RPMI8226 (cell line): ENCODE results near the gene PIEZO2.

ENCODE experiments used
- DNase-seq: peaks from one replicate; pipeline ENCODE4 v3.0.0-alpha.2; 2015

The PIEZO2 gene

GRCh38 chr18:11024928-11025669 lies 124.3 kb downstream of the PIEZO2 start:
- DNase-seq = no peak

GRCh38 chr18:11021477-11021876 lies 127.9 kb downstream of the PIEZO2 start:
- peak; percentile 41 for DNase-seq

- no peak for DNase-seq
Measured at GRCh38 chr18:11020877-11021414, 128.4 kb downstream of the PIEZO2 start.

- no peak for DNase-seq
Measured at GRCh38 chr18:11020161-11020853, 129.1 kb downstream of the PIEZO2 start.

- no peak for DNase-seq
Measured at GRCh38 chr18:11019295-11020105, 129.9 kb downstream of the PIEZO2 start.

- no peak for DNase-seq
Measured at GRCh38 chr18:11009869-11010268, 139.5 kb downstream of the PIEZO2 start.

DNA sequence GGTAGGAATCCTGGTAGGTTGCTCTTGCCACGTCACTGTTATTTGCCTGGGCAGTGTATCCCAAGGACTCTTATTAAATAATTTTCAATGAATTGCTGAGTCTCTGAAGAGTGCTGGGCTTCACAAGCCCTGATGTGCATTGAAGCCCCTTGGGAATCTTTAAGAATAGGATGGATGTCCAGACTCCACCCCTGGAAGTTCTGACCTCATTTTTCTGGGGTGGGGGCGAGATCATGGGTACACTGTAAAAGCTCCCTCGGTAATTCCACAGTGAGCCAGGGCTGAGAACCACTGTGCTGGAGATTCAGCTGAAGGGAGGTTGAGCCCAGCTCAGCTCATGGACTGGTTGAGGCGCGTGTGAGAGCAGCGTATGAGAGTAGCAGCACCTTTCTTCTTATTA lies 140.2 kb downstream of the PIEZO2 start:
- no peak for DNase-seq

DNA sequence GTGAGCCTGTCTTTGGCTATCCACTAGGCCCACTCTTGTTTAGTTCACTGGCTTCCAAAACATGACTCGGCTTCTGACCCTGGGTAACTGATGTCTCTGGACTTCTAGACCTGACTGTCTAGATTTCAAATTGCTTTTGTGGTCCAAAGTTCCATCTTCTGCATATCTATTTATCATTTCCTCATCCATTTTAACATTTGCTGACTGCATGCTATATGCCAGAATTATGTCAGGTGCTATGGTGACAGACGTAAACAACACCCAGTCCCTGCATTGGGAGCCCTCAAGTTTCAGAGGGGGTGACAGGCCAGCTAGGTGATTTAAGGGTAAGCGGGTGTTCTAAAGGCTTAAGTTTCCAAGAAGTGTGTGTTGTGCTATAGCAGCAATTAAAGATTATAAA lies 140.9 kb downstream of the PIEZO2 start:
- peak; percentile 42 for DNase-seq

- no peak for DNase-seq
Measured at GRCh38 chr18:11005528-11005927, 143.8 kb downstream of the PIEZO2 start.

- DNase-seq = no peak
Measured at GRCh38 chr18:11004951-11005350, 144.4 kb downstream of the PIEZO2 start.

DNA sequence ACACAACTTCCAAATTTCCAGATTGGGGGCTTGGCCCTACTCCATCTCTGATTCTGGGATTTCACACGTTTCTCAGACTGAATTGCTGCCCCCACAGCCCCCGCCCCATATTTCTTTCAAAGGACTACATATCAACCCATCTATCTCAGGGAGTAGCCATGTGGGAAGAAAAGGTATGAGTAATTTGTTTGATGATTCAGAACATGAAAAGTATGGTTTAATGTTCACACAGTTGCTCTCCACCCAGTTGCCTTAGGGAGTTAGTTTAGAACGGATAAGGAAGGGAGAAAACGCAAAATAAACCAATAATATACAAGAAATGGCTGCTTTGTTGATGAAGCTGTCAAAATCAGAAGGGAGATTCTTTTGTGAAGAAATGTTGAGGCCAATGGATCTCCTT lies 145.1 kb downstream of the PIEZO2 start:
- DNase-seq = no peak

GRCh38 chr18:11002796-11003195 lies 146.6 kb downstream of the PIEZO2 start:
- DNase-seq = no peak

- DNase-seq = no peak
Measured at GRCh38 chr18:11002277-11002676, 147.1 kb downstream of the PIEZO2 start.

DNA sequence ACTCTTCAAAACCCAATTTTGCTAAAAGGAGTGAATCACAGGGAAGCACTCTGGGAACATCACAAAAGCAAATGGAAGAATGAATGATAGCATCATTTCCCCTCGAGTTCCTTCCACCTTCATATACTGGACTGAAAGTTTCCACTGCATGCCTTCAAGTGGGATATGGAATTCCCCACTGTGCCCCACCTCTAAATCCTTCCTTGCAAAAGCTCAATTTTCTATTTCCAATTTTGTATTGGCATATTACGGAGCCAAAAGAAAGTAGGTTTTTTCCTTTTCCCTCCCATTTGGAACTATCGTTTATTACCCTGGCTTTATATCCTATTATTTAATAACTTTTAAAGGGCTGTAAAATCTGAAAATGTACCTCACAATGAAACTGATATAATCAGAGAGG lies 149.3 kb downstream of the PIEZO2 start:
- no peak for DNase-seq

GRCh38 chr18:10997885-10998284 lies 151.5 kb downstream of the PIEZO2 start:
- no peak for DNase-seq

DNA sequence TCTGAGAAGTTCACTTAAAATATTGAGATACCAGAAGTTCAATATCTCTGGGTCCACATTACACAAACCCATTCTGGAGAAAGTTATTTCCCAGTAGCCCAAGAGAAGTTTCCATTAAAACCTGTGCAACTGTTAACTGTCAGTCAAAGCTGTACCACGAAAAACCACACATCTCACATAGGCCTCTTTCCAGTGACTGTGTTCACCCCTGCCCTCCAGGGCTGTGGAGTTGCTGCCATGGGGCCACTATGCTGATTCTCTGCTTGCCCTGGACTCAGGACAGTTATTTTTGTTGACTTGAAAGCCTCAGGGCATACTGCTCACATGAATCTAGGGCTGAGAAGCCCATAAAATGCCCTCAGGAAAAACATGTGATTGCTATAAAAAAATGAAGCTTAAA lies 153.8 kb downstream of the PIEZO2 start:
- DNase-seq = no peak

DNA sequence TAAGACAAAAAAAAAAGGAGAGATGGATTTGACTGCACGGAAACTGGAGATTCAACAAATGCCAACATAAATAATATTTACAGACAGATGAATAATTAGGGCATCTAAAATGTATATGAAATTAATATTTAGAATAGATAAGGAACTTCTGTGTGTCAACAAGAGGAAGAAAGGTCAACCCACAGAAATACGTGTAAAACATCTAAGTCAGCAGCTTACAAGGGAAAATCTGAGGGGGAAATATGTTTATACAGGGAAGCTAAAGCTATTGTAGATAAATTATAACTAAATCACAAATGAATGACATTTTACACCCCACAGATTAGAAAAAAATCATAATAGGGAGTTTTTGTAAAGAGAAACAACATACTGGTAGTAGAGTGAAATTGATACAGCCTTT lies 159.9 kb downstream of the PIEZO2 start:
- DNase-seq = no peak

- DNase-seq = no peak
Measured at GRCh38 chr18:10985689-10986088, 163.7 kb downstream of the PIEZO2 start.

GRCh38 chr18:10979411-10979810 lies 170.0 kb downstream of the PIEZO2 start:
- DNase-seq = no peak

DNA sequence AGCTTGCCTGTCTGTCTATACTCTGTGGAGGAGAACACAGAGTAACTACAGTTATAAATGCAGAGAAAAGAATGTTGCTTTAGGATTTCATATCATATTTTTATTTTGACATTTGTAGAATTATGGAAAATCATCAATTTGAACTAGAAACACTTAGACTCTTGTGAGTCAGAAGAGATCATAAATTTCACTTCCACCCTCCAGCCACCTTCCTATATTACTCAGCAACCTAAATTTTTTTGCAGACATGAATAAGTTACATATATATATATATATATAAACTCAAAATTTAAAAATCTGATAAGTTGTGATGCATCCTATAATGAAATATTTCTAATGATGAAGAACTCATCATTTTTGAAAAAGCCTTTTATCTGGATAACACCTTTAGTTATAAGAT lies 172.3 kb downstream of the PIEZO2 start:
- no peak for DNase-seq

DNA sequence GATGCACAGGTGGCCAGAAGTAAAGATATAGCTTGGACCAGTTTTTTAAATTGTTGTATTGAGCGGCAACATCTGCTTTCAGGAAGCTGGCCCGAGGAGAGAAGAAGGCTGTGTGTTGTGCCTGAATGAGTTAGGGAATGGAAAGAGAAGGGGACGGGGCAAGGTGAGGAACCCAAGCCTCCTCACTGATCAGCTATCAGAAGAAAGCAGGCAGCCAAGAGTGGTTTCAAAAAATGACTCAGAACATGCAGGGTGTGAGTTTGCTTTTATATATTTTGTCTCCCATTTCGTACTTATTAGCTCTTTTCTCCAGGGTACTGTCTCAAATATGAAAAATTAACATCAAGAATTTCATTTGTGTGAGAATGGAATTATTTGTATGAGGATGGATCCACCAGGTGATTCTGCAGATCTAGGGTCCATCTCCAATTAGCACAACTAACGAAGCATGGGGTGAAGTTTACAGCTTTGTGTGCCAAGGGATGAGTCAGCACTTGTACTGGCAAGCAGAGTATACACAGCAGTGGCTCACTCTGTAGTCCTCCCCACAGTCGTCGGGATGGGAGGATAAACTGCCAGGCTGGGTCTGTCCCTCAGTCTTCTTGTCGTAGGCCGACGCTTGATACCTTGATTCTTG lies 175.7 kb downstream of the PIEZO2 start:
- peak; percentile 62 for DNase-seq

DNA sequence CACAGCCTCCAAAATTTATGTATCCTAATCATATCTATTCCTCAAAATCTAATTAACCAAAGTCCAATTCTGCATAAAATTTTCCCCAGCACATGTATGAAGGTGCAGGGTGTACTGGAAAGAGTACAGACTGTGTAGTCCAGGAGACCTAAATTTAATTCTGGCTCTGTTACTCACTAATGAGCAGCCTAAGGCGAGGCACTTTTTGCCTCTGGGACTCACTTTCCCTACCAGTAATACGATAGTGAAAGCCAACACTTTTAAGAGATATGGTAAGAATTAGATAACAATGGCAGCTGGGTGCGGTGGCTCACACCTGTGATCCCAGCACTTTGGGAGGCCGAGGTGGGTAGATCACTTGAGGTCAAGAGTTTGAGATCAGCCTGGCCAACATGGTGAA lies 177.7 kb downstream of the PIEZO2 start:
- DNase-seq = no peak

- no peak for DNase-seq
Measured at GRCh38 chr18:10965119-10965518, 184.2 kb downstream of the PIEZO2 start.
